ENCODE measurements around the gene METTL16.

DNA sequence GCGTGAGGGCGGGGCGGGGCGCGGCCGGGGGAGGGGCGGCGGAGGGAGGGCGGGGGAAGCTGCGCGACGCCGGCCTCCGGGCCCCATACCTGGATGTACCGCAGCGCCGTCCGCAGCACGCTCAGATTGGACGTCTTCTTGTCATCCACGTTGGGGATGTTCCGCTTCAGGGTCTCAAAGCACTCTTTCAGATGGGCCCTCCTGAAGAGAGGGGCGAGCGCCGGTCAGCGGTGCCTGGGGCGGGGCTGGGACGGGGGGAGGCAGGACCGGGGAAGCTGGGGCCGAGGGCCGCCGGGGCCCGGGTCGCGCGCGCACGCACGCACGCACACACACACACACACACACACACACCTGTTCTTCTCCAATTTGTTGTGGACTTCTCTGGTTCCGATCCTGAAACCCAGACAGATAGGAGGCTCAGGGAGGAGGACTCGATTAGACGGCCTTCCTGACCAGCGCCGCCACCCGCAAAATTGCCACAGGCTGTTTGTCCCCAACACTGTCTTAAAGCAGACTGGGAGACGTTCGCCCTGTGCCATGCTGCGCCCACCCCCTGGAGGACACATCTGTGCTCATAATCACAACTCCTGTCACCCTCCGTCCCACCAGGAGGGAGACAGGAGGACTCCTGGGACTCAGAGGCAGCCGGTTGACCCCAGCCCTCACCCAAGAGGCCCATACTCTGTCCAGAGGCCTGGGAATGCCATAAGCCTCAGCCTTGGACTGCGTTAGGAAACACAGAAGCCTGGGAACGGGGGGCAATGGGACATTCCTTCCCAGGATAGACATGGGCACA, 117.5 kb downstream of the METTL16 start:
- TF ChIP-seq CTCF (conservative IDR thresholded peaks at IDR 0.05), result no peak
- no peak for TF ChIP-seq ZFX (IDR thresholded peaks at IDR 0.05)

Measured in C4-2B (cell line).